Activated gamma-delta T cell treated with anti-CD3 and anti-CD28 coated beads, Interleukin-2, amount 50 U/mL, for 16 hours (primary cell): ENCODE measurements around the gene UNK.

ENCODE experiments used
- DNase-seq: peaks from one replicate; pipeline ENCODE4 v3.0.0-alpha.2; 2020; ENCODE audit warnings: low read depth

Gene UNK

GRCh38 chr17:75822119-75822799, 37.7 kb downstream of the UNK start:
- DNase-seq, result no peak

GRCh38 chr17:75822800-75823166, 38.2 kb downstream of the UNK start:
- DNase-seq, result no peak

- no peak for DNase-seq
Observed at GRCh38 chr17:75823257-75824041, 38.8 kb downstream of the UNK start.

- no peak for DNase-seq
Observed at GRCh38 chr17:75824050-75824552, 39.5 kb downstream of the UNK start.

- no peak for DNase-seq
Observed at GRCh38 chr17:75824666-75825065, 40.1 kb downstream of the UNK start.

GRCh38 chr17:75825149-75825552, 40.5 kb downstream of the UNK start:
- DNase-seq, result no peak

- DNase-seq, result no peak
Observed at GRCh38 chr17:75825748-75826370, 41.3 kb downstream of the UNK start.

GRCh38 chr17:75826561-75827307, 42.1 kb downstream of the UNK start:
- DNase-seq, result no peak

GRCh38 chr17:75827308-75828075, 42.9 kb downstream of the UNK start:
- peak; percentile 62 for DNase-seq

GRCh38 chr17:75828076-75828400, 43.4 kb downstream of the UNK start:
- DNase-seq, result no peak

GRCh38 chr17:75828741-75829140, 44.1 kb downstream of the UNK start:
- DNase-seq, result no peak

- no peak for DNase-seq
Observed at GRCh38 chr17:75829747-75830146, 45.1 kb downstream of the UNK start.

GRCh38 chr17:75830164-75831031, 45.8 kb downstream of the UNK start:
- DNase-seq, result no peak

- no peak for DNase-seq
Observed at GRCh38 chr17:75831032-75831571, 46.5 kb downstream of the UNK start.

GRCh38 chr17:75832164-75832651, 47.6 kb downstream of the UNK start:
- DNase-seq, result peak; percentile 18

GRCh38 chr17:75832652-75833400, 48.2 kb downstream of the UNK start:
- DNase-seq, result peak; percentile 18

- DNase-seq, result no peak
Observed at GRCh38 chr17:75834279-75834920, 49.8 kb downstream of the UNK start.

GRCh38 chr17:75834928-75835653, 50.5 kb downstream of the UNK start:
- DNase-seq, result no peak
